NAMALWA (cell line): ENCODE measurements around the gene PHF13.
A peak's percentile ranks its signal among the peaks of the same experiment; 100 is the strongest.
"Not testable (repeated sequence)": the region's sequence is repeated elsewhere in the genome, so short reads cannot be mapped to it uniquely, and the experiment has no call there.

Experiments used
- DNase-seq: peaks from one replicate; pipeline ENCODE4 v3.0.0-alpha.2; 2015; ENCODE audit warnings: low spot score

The PHF13 gene

GRCh38 chr1:6631058-6631457 lies 17.5 kb downstream of the PHF13 start:
- no peak for DNase-seq

- DNase-seq, result no peak
These were observed 19.3 kb downstream of the PHF13 start for GRCh38 chr1:6632588-6633514.

- DNase-seq, result peak; percentile 49
These were observed 21.0 kb downstream of the PHF13 start for GRCh38 chr1:6634371-6635052.

GRCh38 chr1:6635161-6635909 lies 21.8 kb downstream of the PHF13 start:
- DNase-seq, result no peak

- DNase-seq, result peak; percentile 48
These were observed 22.6 kb downstream of the PHF13 start for GRCh38 chr1:6635910-6636760.

GRCh38 chr1:6636778-6637177 lies 23.2 kb downstream of the PHF13 start:
- not testable (repeated sequence) for DNase-seq

- DNase-seq, result no peak
These were observed 24.2 kb downstream of the PHF13 start for GRCh38 chr1:6637770-6638169.

GRCh38 chr1:6638226-6638625 lies 24.7 kb downstream of the PHF13 start:
- DNase-seq, result no peak

GRCh38 chr1:6640867-6641266 lies 27.3 kb downstream of the PHF13 start:
- DNase-seq, result not testable (repeated sequence)

GRCh38 chr1:6645018-6645417 lies 31.5 kb downstream of the PHF13 start:
- no peak for DNase-seq

- peak; percentile 80 for DNase-seq
These were observed 33.1 kb downstream of the PHF13 start for GRCh38 chr1:6646499-6647148.

- DNase-seq, result no peak
These were observed 35.0 kb downstream of the PHF13 start for GRCh38 chr1:6648556-6648955.

GRCh38 chr1:6651909-6652308 lies 38.4 kb downstream of the PHF13 start:
- DNase-seq, result no peak

- no peak for DNase-seq
These were observed 39.5 kb downstream of the PHF13 start for GRCh38 chr1:6652986-6653385.

- DNase-seq, result no peak
These were observed 40.1 kb downstream of the PHF13 start for GRCh38 chr1:6653436-6654290.

GRCh38 chr1:6657138-6657537 lies 43.6 kb downstream of the PHF13 start:
- DNase-seq, result no peak

GRCh38 chr1:6658359-6659060 lies 45.0 kb downstream of the PHF13 start:
- no peak for DNase-seq

GRCh38 chr1:6660415-6661049 lies 47.0 kb downstream of the PHF13 start:
- no peak for DNase-seq

GRCh38 chr1:6662468-6662867 lies 48.9 kb downstream of the PHF13 start:
- DNase-seq, result peak; percentile 34
